DOHH2 (cell line): ENCODE measurements around the gene RIMBP2.

Source experiments
- H3F3A ChIP-seq: fragments of 200-600 bp; sonication (generic), shearing (Covaris generic); 2 replicates; pipeline ENCODE4 v1.6.0; 2016; ENCODE audit warnings: antibody characterized with exemption, mild to moderate bottlenecking; ENCODE audit not compliant: control insufficient read depth, insufficient read depth
- H3K27ac ChIP-seq: fragments of 200-600 bp; sonication (generic); 2 replicates; pipeline ENCODE4 v1.5.1; 2014; ENCODE audit warnings: low read depth, mild to moderate bottlenecking, low read length, moderate library complexity
- H3K27me3 ChIP-seq: fragments of 200-600 bp; sonication (generic); 2 replicates; pipeline ENCODE4 v1.6.1; 2014; ENCODE audit warnings: mild to moderate bottlenecking, low read length, mixed read lengths; ENCODE audit not compliant: control insufficient read depth
- H3K36me3 ChIP-seq: fragments of 200-600 bp; sonication (generic); 2 replicates; pipeline ENCODE4 v1.6.1; 2014; ENCODE audit warnings: mild to moderate bottlenecking, low read length, moderate library complexity, mixed read lengths; ENCODE audit not compliant: control insufficient read depth
- H3K4me1 ChIP-seq: fragments of 200-600 bp; sonication (generic); 2 replicates; pipeline ENCODE4 v1.6.1; 2014; ENCODE audit warnings: mild to moderate bottlenecking, low read length, mixed read lengths; ENCODE audit not compliant: control insufficient read depth
- H3K4me2 ChIP-seq: fragments of 200-600 bp; sonication (generic); 2 replicates; pipeline ENCODE4 v1.6.0; 2014; ENCODE audit warnings: mild to moderate bottlenecking, low read length, moderate library complexity
- H3K4me3 ChIP-seq: fragments of 200-600 bp; sonication (generic); 2 replicates; pipeline ENCODE4 v1.5.1; 2014; ENCODE audit warnings: mild to moderate bottlenecking, low read length, mixed read lengths
- H3K79me2 ChIP-seq: fragments of 200-600 bp; sonication (generic); 2 replicates; pipeline ENCODE4 v1.6.1; 2014; ENCODE audit warnings: mild to moderate bottlenecking, low read length, mixed read lengths; ENCODE audit not compliant: control insufficient read depth
- H3K9me2 ChIP-seq: fragments of 200-600 bp; sonication (generic); replicated peaks from 2 replicates; pipeline ENCODE4 v1.6.1; 2014; ENCODE audit warnings: mild to moderate bottlenecking, low read length, mixed read lengths; ENCODE audit not compliant: control insufficient read depth
- H3K9me3 ChIP-seq: fragments of 200-600 bp; sonication (generic); 2 replicates; pipeline ENCODE4 v1.6.1; 2014; ENCODE audit warnings: antibody characterized with exemption, low read length, mixed read lengths; ENCODE audit not compliant: control insufficient read depth, insufficient read depth
- H4K20me1 ChIP-seq: fragments of 200-600 bp; sonication (generic); 2 replicates; pipeline ENCODE4 v1.6.0; 2014; ENCODE audit warnings: low read depth, mild to moderate bottlenecking, antibody characterized with exemption, low read length, moderate library complexity; ENCODE audit not compliant: control insufficient read depth, insufficient read depth
- CTCF ChIP-seq: fragments of 200-600 bp; sonication (generic); IDR thresholded peaks from one replicate; pipeline ENCODE4 v1.5.1; 2014; ENCODE audit warnings: antibody characterized with exemption, mild to moderate bottlenecking, low read depth, low read length; ENCODE audit not compliant: poor library complexity, severe bottlenecking
- EZH2phosphoT487 ChIP-seq: fragments of 200-600 bp; sonication (generic); IDR thresholded peaks from 2 replicates; pipeline ENCODE4 v1.6.1; 2017; ENCODE audit warnings: borderline replicate concordance, mild to moderate bottlenecking, antibody characterized with exemption, low read length, moderate library complexity, mixed read lengths

The RIMBP2 gene

GRCh38 chr12:130481392-130481879 lies 234.7 kb downstream of the RIMBP2 start:
- no peaks in the 10 kb centered on the region for H4K20me1 ChIP-seq
- H3K4me2 ChIP-seq, result no peak overlapping the region
- H3K36me3 ChIP-seq, result no peaks in the 10 kb centered on the region
- no peaks in the 10 kb centered on the region for H3K79me2 ChIP-seq
- H3K4me1 ChIP-seq, result no peaks in the 10 kb centered on the region
- H3K4me3 ChIP-seq, result no peak overlapping the region
- no peaks in the 10 kb centered on the region for H3K27me3 ChIP-seq
- no peak overlapping the region for H3K27ac ChIP-seq
- H3K9me3 ChIP-seq, result no peaks in the 10 kb centered on the region
- no peaks in the 10 kb centered on the region for H3F3A ChIP-seq
- H3K9me2 ChIP-seq, result no peaks in the 10 kb centered on the region
- TF ChIP-seq CTCF, result no peak
- no peak for TF ChIP-seq EZH2phosphoT487

- Histone ChIP-seq H3K36me3 (no peaks in the 10 kb centered on the region), H3K4me2 (no peak overlapping the region), H3K79me2 (no peaks in the 10 kb centered on the region), H3K9me3 (no peaks in the 10 kb centered on the region), H3F3A (no peaks in the 10 kb centered on the region), H3K27ac (no peak overlapping the region), H3K27me3 (no peaks in the 10 kb centered on the region), H3K9me2 (no peaks in the 10 kb centered on the region), H3K4me3 (no peak overlapping the region), H4K20me1 (no peaks in the 10 kb centered on the region), H3K4me1 (no peaks in the 10 kb centered on the region)
- TF ChIP-seq CTCF, result no peak
Observed at GRCh38 chr12:130480887-130481286, 235.2 kb downstream of the RIMBP2 start.

- Histone ChIP-seq H3F3A (no peaks in the 10 kb centered on the region), H3K36me3 (no peaks in the 10 kb centered on the region), H4K20me1 (no peaks in the 10 kb centered on the region), H3K27ac (no peak overlapping the region), H3K9me2 (no peaks in the 10 kb centered on the region), H3K27me3 (no peaks in the 10 kb centered on the region), H3K4me2 (no peak overlapping the region), H3K4me3 (no peak overlapping the region), H3K4me1 (no peaks in the 10 kb centered on the region), H3K9me3 (no peaks in the 10 kb centered on the region), H3K79me2 (no peaks in the 10 kb centered on the region)
- TF ChIP-seq EZH2phosphoT487 (no peak), CTCF (no peak)
Observed at GRCh38 chr12:130480231-130480630, 235.9 kb downstream of the RIMBP2 start.
